K562 (cell line): ENCODE results near the gene SLC11A1. TPM values are rescaled to one million over a fixed set of nuclear protein-coding genes. Genes with fewer than 3 reads are reported as not detected.

Source experiments
- ADNP ChIP-seq: fragments of 200-800 bp; sonication (Bioruptor generic); IDR thresholded peaks from 2 replicates; pipeline ENCODE4 v1.6.1; 2016; ENCODE audit warnings: missing genetic modification characterization, missing compliant biosample characterization
- BHLHE40 ChIP-seq: IDR thresholded peaks from 2 replicates; pipeline ENCODE4 v1.6.1; 2011; ENCODE audit warnings: low read length, improper control_type of control experiment
- CHD4 ChIP-seq: fragments of 200-600 bp; sonication (generic); IDR thresholded peaks from 3 replicates; pipeline ENCODE4 v1.6.1; 2012; ENCODE audit warnings: low read depth, mild to moderate bottlenecking, mixed read lengths, low read length, inconsistent platforms; ENCODE audit not compliant: insufficient read depth, insufficient replicate concordance, poor library complexity, severe bottlenecking
- EP400 ChIP-seq: fragments of 450-650 bp; IDR thresholded peaks from 2 replicates; pipeline ENCODE4 v1.6.1; 2017; ENCODE audit warnings: antibody characterized with exemption, mild to moderate bottlenecking, moderate library complexity
- ETV5 ChIP-seq: sonication (generic); formaldehyde crosslinking; IDR thresholded peaks from 2 replicates; pipeline ENCODE4 v1.4.0; 2020; ENCODE audit warnings: low read depth, mild to moderate bottlenecking, missing genetic modification reagents
- EZH2 ChIP-seq: IDR thresholded peaks from 2 replicates; pipeline ENCODE4 v1.6.1; 2012; ENCODE audit warnings: low read depth, mild to moderate bottlenecking, inconsistent platforms, low read length, borderline replicate concordance
- HDAC1 ChIP-seq, 2 experiments: fragments of 450-650 bp; IDR thresholded peaks; 2 replicates each; pipeline ENCODE4 v1.6.1; 2016 to 2017; ENCODE audit warnings: inconsistent platforms in 1 of 2, mild to moderate bottlenecking in 1 of 2, moderate library complexity in 1 of 2
- HES1 ChIP-seq: fragments of 450-650 bp; IDR thresholded peaks from 2 replicates; pipeline ENCODE4 v1.6.1; 2016; ENCODE audit warnings: low read depth, mild to moderate bottlenecking, moderate library complexity
- HMBOX1 ChIP-seq: sonication (generic); IDR thresholded peaks from 2 replicates; pipeline ENCODE4 v1.6.1; 2016
- ILK ChIP-seq: fragments of 450-650 bp; IDR thresholded peaks from 2 replicates; pipeline ENCODE4 v1.6.1; 2016; ENCODE audit warnings: missing genetic modification characterization, low read depth, mild to moderate bottlenecking, missing compliant biosample characterization, moderate library complexity, borderline replicate concordance
- KAT7 ChIP-seq: sonication (generic); formaldehyde crosslinking; IDR thresholded peaks from 2 replicates; pipeline ENCODE4 v1.8.0; 2022; ENCODE audit warnings: missing genetic modification reagents, mild to moderate bottlenecking, borderline replicate concordance
- MEF2D ChIP-seq: conservative IDR thresholded peaks from 2 replicates; pipeline ENCODE4 v1.6.1; 2016; ENCODE audit warnings: low read depth, missing genetic modification characterization, missing compliant biosample characterization
- PHTF2 ChIP-seq: fragments of 250-450 bp; sonication (Bioruptor Pico); IDR thresholded peaks from 2 replicates; pipeline ENCODE4 v1.5.0; 2021; ENCODE audit warnings: mild to moderate bottlenecking
- POU5F1 ChIP-seq: fragments of 150-350 bp; IDR thresholded peaks from 2 replicates; pipeline ENCODE4 v1.6.1; 2014; ENCODE audit warnings: borderline replicate concordance, low read length, low read depth, mild to moderate bottlenecking; ENCODE audit not compliant: partially characterized antibody
- SRF ChIP-seq, 2 experiments: fragments of 250-450, 450-650 bp in 1 of 2; sonication (Bioruptor Pico) in 1 of 2; sonication (generic) in 1 of 2; formaldehyde crosslinking; IDR thresholded peaks; 2 replicates each; pipeline versions ENCODE4 v1.5.0 to v1.5.1; 2020 to 2022; ENCODE audit warnings: mild to moderate bottlenecking in 1 of 2, missing genetic modification reagents in 1 of 2
- THRB ChIP-seq: fragments of 450-650 bp; formaldehyde crosslinking; conservative IDR thresholded peaks from 2 replicates; pipeline ENCODE4 v1.4.0; 2022; ENCODE audit warnings: mild to moderate bottlenecking, missing genetic modification characterization
- ZC3H8 ChIP-seq: fragments of 450-650 bp; IDR thresholded peaks from 2 replicates; pipeline ENCODE4 v1.6.1; 2017
- ZFPM2 ChIP-seq: fragments of 250-450 bp; sonication (Bioruptor Pico); IDR thresholded peaks from 2 replicates; pipeline ENCODE4 v1.5.1; 2022; ENCODE audit warnings: mild to moderate bottlenecking
- ZNF175 ChIP-seq: fragments of 200-800 bp; sonication (Bioruptor generic); IDR thresholded peaks from 2 replicates; pipeline ENCODE4 v1.6.1; 2016; ENCODE audit warnings: low read depth, mild to moderate bottlenecking, missing genetic modification characterization, missing compliant biosample characterization
- ZNF184 ChIP-seq: sonication (generic); formaldehyde crosslinking; IDR thresholded peaks from 2 replicates; pipeline ENCODE4 v1.5.0; 2020; ENCODE audit warnings: missing genetic modification reagents
- ZNF449 ChIP-seq: fragments of 250-450 bp; sonication (Bioruptor Pico); IDR thresholded peaks from 2 replicates; pipeline ENCODE4 v1.8.0; 2022; ENCODE audit warnings: moderate library complexity, mild to moderate bottlenecking, inconsistent platforms
- ZNF512 ChIP-seq: IDR thresholded peaks from 2 replicates; pipeline ENCODE4 v1.6.1; 2016; ENCODE audit warnings: missing genetic modification characterization, missing compliant biosample characterization
- ZNF780A ChIP-seq: fragments of 250-450 bp; sonication (Bioruptor Pico); IDR thresholded peaks from 2 replicates; pipeline ENCODE4 v1.5.0; 2021; ENCODE audit warnings: mild to moderate bottlenecking
- polyA plus RNA-seq, 8 experiments: library from polyadenylated mRNA; depleted of rRNA in 4 of 8; stranded (reverse) in 5 of 8; unstranded in 3 of 8; fragments of >200 nt; fragmentation: Nextera tagmentation in 2 of 8; fragmentation: Illumina TruSeq in 1 of 8; extraction: Ambion mirVana in 2 of 8; extraction: Trizol in 1 of 8; gene quantifications; 2 replicates each; pipeline versions ENCODE4 v1.2.1 to v1.2.3, GENCODE V29; 2011 to 2014; ENCODE audit warnings: inconsistent platforms in 1 of 8, missing spikeins in 1 of 8
- total RNA-seq, 7 experiments: library from RNA; depleted of rRNA in 6 of 7; stranded (reverse); fragments of >200 nt in 6 of 7; fragmentation: Illumina TruSeq in 2 of 7; extraction: Trizol in 2 of 7; gene quantifications; 2 replicates each; pipeline versions ENCODE4 v1.2.1 to v1.2.3, GENCODE V29; 2011 to 2021; ENCODE audit warnings: low replicate concordance in 1 of 7

Gene SLC11A1
- total and polyA plus RNA-seq, 9 of the 15 experiments (the other 6 are each of a cell fraction or from before 2014, with no cell fraction given): 0.35 to 1.6 (median 0.65) TPM

GRCh38 chr2:218397820-218398436 lies 15.9 kb downstream of the SLC11A1 start (continued):
- TF ChIP-seq THRB (CRISPR knock-in tag) (no peak), SRF (CRISPR knock-in tag; IDR thresholded peaks at IDR 0.05) (peak; percentile 89 to 98), ADNP (peak; percentile 97), ZNF780A (CRISPR knock-in tag) (no peak), ILK (tag) (no peak), ZNF449 (CRISPR knock-in tag) (no peak), HMBOX1 (peak; percentile 91; the same call in 1 of the 2 replicates), ZNF184 (CRISPR knock-in tag) (no peak), EP400 (peak; percentile 78), ZNF512 (tag) (no peak), HES1 (no peak), ZNF175 (CRISPR knock-in tag) (0 out of 2 replicates have a peak, but pooled peaks have one; percentile 12), ZFPM2 (CRISPR knock-in tag) (no peak), POU5F1 (no peak), BHLHE40 (peak; percentile 81), ETV5 (CRISPR knock-in tag) (peak; percentile 97), KAT7 (CRISPR knock-in tag) (peak; percentile 57; the same call in 1 of the 2 replicates), MEF2D (no peak), EZH2 (no peak), PHTF2 (CRISPR knock-in tag) (no peak), HDAC1 (IDR thresholded peaks at IDR 0.05) (peak in 1 of 2 experiments; percentile 68; a peak in 1 of 4 replicates), CHD4 (peak; percentile 57), ZC3H8 (no peak)
